Osteoblast (primary cell): ENCODE data around the gene SLC44A4. TPM values are rescaled to one million over a fixed set of nuclear protein-coding genes. Genes with fewer than 3 reads are reported as not detected.

Experiments used
- small RNA-seq: library from RNA; depleted of rRNA; stranded (forward); fragments of <200 nt; gene quantifications from one replicate; pipeline ENCODE3, GENCODE V24; 2012
- total RNA-seq: library from RNA; depleted of rRNA; stranded (reverse); fragments of >200 nt; gene quantifications from 2 replicates; pipeline ENCODE4 v1.2.3, GENCODE V29; 2012

Gene SLC44A4
- total RNA-seq, 1 donor, result not detected

Small RNA genes within 50 kb of the gene (small RNA-seq; reads per million reads assigned to genes)
- gene SNORD48 (207 reads per million, percentile 98 among the genes with 10 or more reads in this experiment), gene SNORD52 (not detected)

Other genes starting within 250 kb of the SLC44A4 start
- gene BAG6, start 226.3 kb downstream of the SLC44A4 start, total RNA-seq, result 175 and 183 TPM in 2 replicates
- gene APOM, start 223.1 kb downstream of the SLC44A4 start, total RNA-seq, result 1.1 and 1.2 TPM in 2 replicates
- gene C6orf47, start 218.2 kb downstream of the SLC44A4 start, total RNA-seq, result 21.2 and 21.7 TPM in 2 replicates
- gene GPANK1, start 214.0 kb downstream of the SLC44A4 start, total RNA-seq, result 22.1 and 23.9 TPM in 2 replicates
- 124 and 150 TPM in 2 replicates for gene CSNK2B, start 212.9 kb downstream of the SLC44A4 start, total RNA-seq
- 4.1 and 5.4 TPM in 2 replicates for gene LY6G5B, start 209.0 kb downstream of the SLC44A4 start, total RNA-seq
- 0.59 and 0.72 TPM in 2 replicates for gene LY6G5C, start 197.9 kb downstream of the SLC44A4 start, total RNA-seq
- gene ABHD16A, start 175.7 kb downstream of the SLC44A4 start, total RNA-seq, result 41.0 and 43.4 TPM in 2 replicates
- not detected in 2 replicates for gene LY6G6F, start 172.1 kb downstream of the SLC44A4 start, total RNA-seq
- not detected in 2 replicates for gene LY6G6D, start 163.6 kb downstream of the SLC44A4 start, total RNA-seq
- not detected in 2 replicates for gene LY6G6C, start 157.3 kb downstream of the SLC44A4 start, total RNA-seq
- gene MPIG6B, start 155.6 kb downstream of the SLC44A4 start, total RNA-seq, result not detected in 2 replicates
- 96.6 and 97.5 TPM in 2 replicates for gene DDAH2, start 149.7 kb downstream of the SLC44A4 start, total RNA-seq
- 502 and 581 TPM in 2 replicates for gene CLIC1, start 142.5 kb downstream of the SLC44A4 start, total RNA-seq
- gene MSH5, start 139.0 kb downstream of the SLC44A4 start, total RNA-seq, result 12.4 and 13.0 TPM in 2 replicates
- gene SAPCD1, start 116.3 kb downstream of the SLC44A4 start, total RNA-seq, result 0.59 and 1.4 TPM in 2 replicates
- gene VWA7, start 101.7 kb downstream of the SLC44A4 start, total RNA-seq, result 0.29 and 0.36 TPM in 2 replicates
- gene VARS1, start 83.2 kb downstream of the SLC44A4 start, total RNA-seq, result 40.1 and 42.0 TPM in 2 replicates
- 18.3 and 22.4 TPM in 2 replicates for gene LSM2, start 72.0 kb downstream of the SLC44A4 start, total RNA-seq
- 0.29 and 0.72 TPM in 2 replicates for gene HSPA1L, start 63.7 kb downstream of the SLC44A4 start, total RNA-seq
- 33.3 and 36.9 TPM in 2 replicates for gene HSPA1A, start 63.5 kb downstream of the SLC44A4 start, total RNA-seq
- gene HSPA1B, start 51.3 kb downstream of the SLC44A4 start, total RNA-seq, result 45.7 and 59.7 TPM in 2 replicates
- gene NEU1, start 16.2 kb downstream of the SLC44A4 start, total RNA-seq, result 114 and 117 TPM in 2 replicates
- 40.1 and 40.9 TPM in 2 replicates for gene EHMT2, start 18.7 kb upstream of the SLC44A4 start, total RNA-seq
- gene ZBTB12, start 23.1 kb upstream of the SLC44A4 start, total RNA-seq, result 2.1 and 3.6 TPM in 2 replicates
- 12.7 and 18.0 TPM in 2 replicates for gene C2, start 48.7 kb upstream of the SLC44A4 start, total RNA-seq
- 16.5 and 26.8 TPM in 2 replicates for gene CFB, start 67.1 kb upstream of the SLC44A4 start, total RNA-seq
- 86.5 and 95.8 TPM in 2 replicates for gene NELFE, start 80.0 kb upstream of the SLC44A4 start, total RNA-seq
- 42.0 and 46.0 TPM in 2 replicates for gene SKIC2, start 80.2 kb upstream of the SLC44A4 start, total RNA-seq
- gene DXO, start 93.1 kb upstream of the SLC44A4 start, total RNA-seq, result 16.8 and 18.1 TPM in 2 replicates
- 7.2 and 8.3 TPM in 2 replicates for gene C4A, start 103.1 kb upstream of the SLC44A4 start, total RNA-seq
- gene C4B, start 135.8 kb upstream of the SLC44A4 start, total RNA-seq, result 4.1 and 6.5 TPM in 2 replicates
- gene CYP21A2, start 159.4 kb upstream of the SLC44A4 start, total RNA-seq, result under 0.01 and 0.72 TPM in 2 replicates
- 8.3 and 11.9 TPM in 2 replicates for gene TNXB, start 230.3 kb upstream of the SLC44A4 start, total RNA-seq
- gene ATF6B, start 249.2 kb upstream of the SLC44A4 start, total RNA-seq, result 27.5 and 30.1 TPM in 2 replicates